HL-60/S4 treated with retinoic acid at 250 ng/mL for 4 days and 3 days (cell line): ENCODE results near the gene TLR4.

ENCODE experiments used
- in situ Hi-C: fragments of 300-500 bp; cut with MboI; formaldehyde crosslinking; loops from 2 replicates; pipeline ENCODE4 v1.7.0; 2022; ENCODE audit warnings: low sequenced_read_pairs

TLR4 gene

DNA sequence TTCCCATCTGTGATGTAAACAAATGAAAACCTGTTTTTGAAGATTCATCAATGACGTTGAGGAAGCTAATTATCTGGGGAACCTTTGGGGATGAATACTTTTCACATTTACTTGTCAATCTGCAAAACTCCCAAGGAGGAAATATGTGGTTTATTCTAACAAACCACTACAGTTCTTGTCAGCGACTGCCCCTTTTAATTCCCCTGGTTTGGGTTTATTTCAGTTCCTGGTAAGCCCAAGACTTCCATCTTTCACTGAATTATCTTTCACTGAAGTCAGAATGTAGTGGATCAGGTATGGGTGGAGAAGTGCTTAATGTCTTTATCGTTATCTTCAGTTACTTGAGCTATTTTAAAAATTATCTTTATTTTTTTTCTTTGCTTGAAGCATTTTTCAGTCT lies 40.2 kb downstream of the TLR4 start:
- in situ Hi-C loops: no loop called here

- in situ Hi-C loops: no loop called here
These were observed 40.7 kb downstream of the TLR4 start for GRCh38 chr9:117744856-117745389.

DNA sequence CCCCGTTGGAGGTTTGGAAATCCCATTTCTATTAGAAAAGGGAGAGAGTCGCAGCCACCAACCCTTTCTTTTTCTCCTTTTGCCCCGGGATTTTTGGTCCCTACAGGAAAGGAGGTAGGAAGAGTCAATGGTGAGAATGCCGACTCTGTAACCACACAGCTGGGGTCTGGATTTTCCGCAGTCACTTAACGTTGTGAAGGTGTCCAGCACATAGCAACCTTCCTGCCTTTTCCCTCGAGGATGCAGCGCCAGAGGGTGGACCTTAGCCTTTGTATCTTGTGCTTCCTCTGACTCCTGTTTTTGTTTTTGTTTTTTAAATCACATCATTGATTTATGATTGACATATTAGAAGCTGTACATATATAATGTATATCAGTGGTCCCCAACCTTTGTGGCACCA lies 41.4 kb downstream of the TLR4 start:
- in situ Hi-C loops: no loop called here

GRCh38 chr9:117746263-117746662 lies 42.1 kb downstream of the TLR4 start:
- in situ Hi-C loops: no loop called here

- in situ Hi-C loops: no loop called here
These were observed 43.3 kb downstream of the TLR4 start for GRCh38 chr9:117747386-117747970.

DNA sequence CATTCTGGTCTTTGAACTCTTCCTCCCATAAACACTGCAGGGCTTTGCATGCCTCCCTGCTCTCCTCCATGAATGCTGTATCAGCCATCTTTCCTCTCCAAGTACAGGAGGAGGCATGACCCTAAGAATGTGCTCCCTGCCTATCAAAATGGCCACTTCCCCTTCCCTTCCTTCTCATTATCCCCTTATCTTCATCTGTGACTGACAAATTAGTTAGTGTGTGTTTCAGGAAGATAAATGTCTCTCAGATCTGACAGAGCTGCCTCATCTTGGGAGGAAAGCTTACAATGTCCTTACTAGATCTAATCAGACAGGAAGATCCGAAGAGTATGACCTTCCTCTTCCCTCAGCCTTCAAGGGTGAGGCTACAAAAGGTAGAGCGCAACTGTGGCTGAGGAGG lies 46.2 kb downstream of the TLR4 start:
- in situ Hi-C loops: no loop called here

DNA sequence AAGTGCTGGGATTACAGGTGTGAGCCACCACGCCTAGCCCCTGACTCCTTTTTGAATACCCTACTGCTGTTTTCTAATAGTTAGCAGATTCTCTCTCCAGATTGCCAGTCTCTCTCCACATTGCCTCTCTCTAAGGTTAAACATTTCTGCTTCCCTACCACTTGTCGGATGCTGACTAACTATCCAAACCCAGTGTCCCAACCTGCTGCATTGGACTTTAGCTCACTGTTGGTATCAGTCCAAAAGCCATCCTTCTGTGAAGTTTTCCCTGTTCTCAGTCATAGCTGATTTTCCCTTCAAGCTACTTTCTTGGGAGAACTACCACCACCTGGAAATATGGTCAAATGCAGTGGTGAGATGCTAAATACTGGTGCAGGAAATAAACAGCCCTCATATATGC lies 48.7 kb downstream of the TLR4 start:
- in situ Hi-C loops: no loop called here

GRCh38 chr9:117757561-117758190 lies 53.5 kb downstream of the TLR4 start:
- in situ Hi-C loops: no loop called here

GRCh38 chr9:117763314-117763713 lies 59.1 kb downstream of the TLR4 start:
- in situ Hi-C loops: no loop called here

DNA sequence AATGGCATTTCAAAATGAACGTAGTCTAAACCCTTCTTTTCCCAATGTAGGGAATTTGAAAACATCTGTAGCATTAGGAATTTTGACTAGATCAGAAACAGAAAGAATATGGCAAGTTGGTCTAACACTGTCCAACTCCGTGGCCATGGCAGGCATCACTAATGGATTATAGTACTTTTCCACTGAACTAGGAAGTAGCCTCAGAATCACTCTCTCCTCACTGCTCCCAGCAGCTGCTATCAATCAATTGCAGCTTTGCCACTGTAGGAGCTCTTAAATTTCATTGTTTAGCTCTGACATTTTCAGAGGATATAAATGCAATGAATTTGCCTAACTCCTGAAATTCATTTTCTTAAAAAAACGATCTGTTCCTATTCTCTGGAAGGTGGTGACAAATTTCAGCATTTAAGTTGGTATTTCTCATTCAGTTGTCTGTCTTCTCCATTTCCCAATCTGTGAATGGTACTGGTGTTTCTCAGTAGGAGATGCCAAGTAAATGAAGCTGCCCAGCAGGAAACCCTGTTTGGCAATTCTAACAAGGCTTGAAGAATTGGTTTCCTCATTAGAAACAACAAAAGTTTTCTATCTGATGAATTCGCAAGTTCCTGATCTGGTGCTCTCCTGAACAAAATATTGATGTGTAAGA lies 64.7 kb downstream of the TLR4 start:
- in situ Hi-C loops: no loop called here

DNA sequence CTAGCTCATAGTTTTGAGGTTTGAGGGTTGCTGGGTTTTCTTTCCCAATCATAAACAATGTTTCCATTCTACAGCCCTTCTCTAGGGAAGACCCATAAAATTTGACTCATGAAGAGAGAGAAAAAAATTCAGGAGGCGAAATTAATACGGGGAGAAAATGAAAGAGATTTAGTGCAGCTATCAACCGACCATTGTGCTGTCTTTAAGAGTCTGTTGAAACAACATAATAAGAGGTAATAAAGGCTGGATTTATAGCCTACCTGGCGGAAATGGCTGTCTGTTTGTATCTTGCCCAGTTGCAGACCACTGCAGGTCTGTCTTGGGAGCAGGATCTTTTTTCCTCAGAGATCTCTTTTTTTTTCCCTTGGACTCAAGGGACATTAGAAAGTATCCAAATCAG lies 66.9 kb downstream of the TLR4 start:
- in situ Hi-C loops: no loop called here

GRCh38 chr9:117772960-117773359 lies 68.8 kb downstream of the TLR4 start:
- in situ Hi-C loops: no loop called here
